GM23338 (cell line): ENCODE measurements around the gene ATF6.

ENCODE experiments used
- CREB1 ChIP-seq: fragments of 250-450 bp; sonication (Bioruptor Pico); IDR thresholded peaks from 2 replicates; pipeline ENCODE4 v1.5.0; 2020; ENCODE audit warnings: low read depth, mild to moderate bottlenecking, moderate library complexity
- CTCF ChIP-seq, 2 experiments: fragments of 200-600 bp in 1 of 2; sonication (generic) in 1 of 2; conservative IDR thresholded peaks; 2 replicates each; pipeline versions ENCODE4 v1.5.1 to v1.6.1; 2016 to 2017; ENCODE audit warnings: antibody characterized with exemption in 2 of 2, low read depth in 2 of 2, mild to moderate bottlenecking in 2 of 2, moderate library complexity in 1 of 2
- EZH2 ChIP-seq: fragments of 200-600 bp; sonication (generic); IDR thresholded peaks from one replicate; pipeline ENCODE4 v1.8.0; 2017; ENCODE audit warnings: antibody characterized with exemption, mild to moderate bottlenecking, low read depth; ENCODE audit not compliant: unreplicated experiment
- EZH2phosphoT487 ChIP-seq: fragments of 200-600 bp; sonication (generic); IDR thresholded peaks from one replicate; pipeline ENCODE4 v1.8.1; 2018; ENCODE audit warnings: antibody characterized with exemption; ENCODE audit not compliant: unreplicated experiment
- NANOG ChIP-seq: IDR thresholded peaks from 2 replicates; pipeline ENCODE4 v1.6.1; 2016; ENCODE audit warnings: antibody characterized with exemption, borderline replicate concordance
- POLR2AphosphoS5 ChIP-seq: IDR thresholded peaks from 2 replicates; pipeline ENCODE4 v1.6.1; 2016; ENCODE audit warnings: antibody characterized with exemption, low read depth
- REST ChIP-seq: IDR thresholded peaks from one replicate; pipeline ENCODE4 v1.6.1; 2018; ENCODE audit warnings: antibody characterized with exemption; ENCODE audit not compliant: unreplicated experiment
- ZNF114 ChIP-seq: fragments of 250-450 bp; sonication (Bioruptor Pico); IDR thresholded peaks from 2 replicates; pipeline ENCODE4 v1.5.0; 2020; ENCODE audit warnings: mild to moderate bottlenecking, moderate library complexity

GRCh38 chr1:161743231-161743630, 22.9 kb upstream of the ATF6 start:
- TF ChIP-seq EZH2: no peak
- no peak for TF ChIP-seq CTCF (conservative IDR thresholded peaks at IDR 0.05; ENCODE audit: low read depth in 2 of 2)
- TF ChIP-seq REST: no peak
- no peak for TF ChIP-seq EZH2phosphoT487
- no peak for TF ChIP-seq POLR2AphosphoS5
- TF ChIP-seq ZNF114: no peak
- no peak for TF ChIP-seq NANOG
- TF ChIP-seq CREB1 (CRISPR knock-in tag): no peak
